Suprapubic skin (tissue), 4 donors: ENCODE data around the gene SPATA19. TPM values are rescaled to one million over a fixed set of nuclear protein-coding genes. Genes with fewer than 3 reads are reported as not detected.
A peak's percentile ranks its signal among the peaks of the same experiment; 100 is the strongest.

Experiments
- DNase-seq, 2 donors: peaks; one replicate each; pipeline ENCODE4 v3.0.0-alpha.2; 2019; ENCODE audit warnings: low spot score in 2 of 2
- H3K27ac ChIP-seq: fragments of 200-600 bp; sonication (generic); one replicate; pipeline ENCODE4 v1.5.1; 2019
- H3K27me3 ChIP-seq: fragments of 200-600 bp; sonication (generic); one replicate; pipeline ENCODE4 v1.5.1; 2019
- H3K36me3 ChIP-seq: fragments of 200-600 bp; sonication (generic); one replicate; pipeline ENCODE4 v1.5.1; 2019
- H3K4me1 ChIP-seq: fragments of 200-600 bp; sonication (generic); one replicate; pipeline ENCODE4 v1.5.1; 2019
- H3K4me3 ChIP-seq: fragments of 200-600 bp; sonication (generic); one replicate; pipeline ENCODE4 v1.5.1; 2019; ENCODE audit warnings: mild to moderate bottlenecking
- H3K9me3 ChIP-seq: fragments of 200-600 bp; sonication (generic); one replicate; pipeline ENCODE4 v1.5.1; 2019
- CTCF ChIP-seq, 2 donors: fragments of 200-600 bp in 1 of 2; fragments of 450-650 bp in 1 of 2; sonication (generic) in 1 of 2; IDR thresholded peaks; one replicate each; pipeline ENCODE4 v1.5.1; 2016 to 2019; ENCODE audit warnings: antibody characterized with exemption in 2 of 2, mild to moderate bottlenecking in 1 of 2, moderate library complexity in 1 of 2
- EP300 ChIP-seq: sonication (generic); formaldehyde crosslinking; IDR thresholded peaks from one replicate; pipeline ENCODE4 v1.6.1; 2017; ENCODE audit warnings: antibody characterized with exemption
- POLR2A ChIP-seq, 2 donors: fragments of 450-650 bp; IDR thresholded peaks; one replicate each; pipeline ENCODE4 v1.6.1; 2017; ENCODE audit warnings: antibody characterized with exemption in 2 of 2, mild to moderate bottlenecking in 2 of 2, moderate library complexity in 2 of 2
- POLR2AphosphoS5 ChIP-seq, 3 donors: sonication (generic); formaldehyde crosslinking; IDR thresholded peaks; one replicate each; pipeline ENCODE4 v1.6.1; 2017; ENCODE audit warnings: antibody characterized with exemption in 3 of 3
- WGBS: methylation state at CpG from one replicate; pipeline ENCODE4 v1.1.5; 2018; 5-methylcytosine and 5-hydroxymethylcytosine counted together
- total RNA-seq, 4 donors: library from RNA; depleted of rRNA; stranded (reverse); fragments of >200 nt; gene quantifications; one replicate each; pipeline ENCODE4 v1.1.0, GENCODE V29; 2016

The SPATA19 gene
- total RNA-seq, 4 donors from 2014 or later, result not detected

- Histone ChIP-seq H3K27me3 (peaks cover 12% of the 10 kb centered on the region), H3K4me1 (no peaks in the 10 kb centered on the region), H3K9me3 (no peaks in the 10 kb centered on the region), H3K4me3 (no peak overlapping the region), H3K36me3 (no peaks in the 10 kb centered on the region), H3K27ac (no peak overlapping the region)
- no peak for DNase-seq
- 66% methylated on average over 13 of the region's 13 CpGs for WGBS
- TF ChIP-seq POLR2A (IDR thresholded peaks at IDR 0.05) (no peak), POLR2AphosphoS5 (IDR thresholded peaks at IDR 0.05) (no peak), CTCF (IDR thresholded peaks at IDR 0.05) (no peak), EP300 (no peak)
Measured at GRCh38 chr11:133843454-133843987, 1.8 kb downstream of the SPATA19 start.

DNA sequence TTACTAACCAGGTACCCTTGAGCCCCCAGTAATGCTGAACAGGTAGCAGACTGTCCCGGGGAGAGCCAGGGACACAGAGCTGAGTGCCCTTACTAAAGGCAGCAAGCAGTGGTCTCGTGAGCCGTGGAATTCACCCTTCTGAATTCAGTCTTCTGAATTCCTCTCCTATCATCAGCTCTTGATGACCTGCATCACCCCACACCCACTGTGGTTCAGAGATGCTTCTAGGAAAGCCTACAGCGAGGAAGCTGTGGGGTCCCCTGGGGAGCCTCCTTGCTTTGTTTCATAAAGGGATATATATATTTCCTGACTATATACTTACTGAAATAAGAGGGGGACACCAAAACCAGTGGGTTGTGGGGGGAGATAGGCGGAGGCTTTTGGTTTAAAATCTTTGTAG, 2.6 kb downstream of the SPATA19 start:
- WGBS, result 66% methylated on average over 4 of the region's 5 CpGs
- TF ChIP-seq EP300 (no peak), POLR2AphosphoS5 (IDR thresholded peaks at IDR 0.05) (no peak), POLR2A (IDR thresholded peaks at IDR 0.05) (no peak), CTCF (IDR thresholded peaks at IDR 0.05) (no peak)
- no peaks in the 10 kb centered on the region for H3K36me3 ChIP-seq
- DNase-seq, result no peak
- no peak overlapping the region for H3K27ac ChIP-seq
- peaks cover 12% of the 10 kb centered on the region for H3K27me3 ChIP-seq
- no peaks in the 10 kb centered on the region for H3K9me3 ChIP-seq
- no peaks in the 10 kb centered on the region for H3K4me1 ChIP-seq
- H3K4me3 ChIP-seq, result no peak overlapping the region

DNA sequence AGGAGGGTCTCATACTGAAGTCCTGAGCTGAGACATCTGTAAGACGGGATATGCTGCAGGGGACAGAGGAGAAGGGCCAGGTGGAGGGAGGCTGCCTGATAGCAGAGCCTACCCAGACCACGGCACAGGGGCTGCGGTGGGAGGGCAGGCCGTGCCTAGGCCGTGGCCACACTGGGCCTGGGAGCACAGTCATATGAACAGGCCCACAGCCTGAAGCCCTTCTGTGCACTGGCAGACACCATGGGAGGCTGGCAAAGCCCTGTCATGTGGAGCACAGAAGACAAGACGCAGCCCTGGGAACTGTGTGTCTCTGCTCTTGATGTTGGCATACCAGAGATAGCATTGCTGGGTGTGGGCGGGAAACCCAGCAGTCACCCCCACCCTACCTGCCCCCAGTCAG, 3.3 kb downstream of the SPATA19 start:
- Histone ChIP-seq H3K27ac (no peak overlapping the region), H3K4me1 (no peaks in the 10 kb centered on the region), H3K4me3 (no peak overlapping the region), H3K9me3 (no peaks in the 10 kb centered on the region), H3K27me3 (peaks cover 17% of the 10 kb centered on the region), H3K36me3 (no peaks in the 10 kb centered on the region)
- no peak for DNase-seq
- WGBS, result 57% methylated on average over 2 of the region's 7 CpGs
- TF ChIP-seq POLR2A (IDR thresholded peaks at IDR 0.05) (no peak), CTCF (IDR thresholded peaks at IDR 0.05) (no peak)

DNA sequence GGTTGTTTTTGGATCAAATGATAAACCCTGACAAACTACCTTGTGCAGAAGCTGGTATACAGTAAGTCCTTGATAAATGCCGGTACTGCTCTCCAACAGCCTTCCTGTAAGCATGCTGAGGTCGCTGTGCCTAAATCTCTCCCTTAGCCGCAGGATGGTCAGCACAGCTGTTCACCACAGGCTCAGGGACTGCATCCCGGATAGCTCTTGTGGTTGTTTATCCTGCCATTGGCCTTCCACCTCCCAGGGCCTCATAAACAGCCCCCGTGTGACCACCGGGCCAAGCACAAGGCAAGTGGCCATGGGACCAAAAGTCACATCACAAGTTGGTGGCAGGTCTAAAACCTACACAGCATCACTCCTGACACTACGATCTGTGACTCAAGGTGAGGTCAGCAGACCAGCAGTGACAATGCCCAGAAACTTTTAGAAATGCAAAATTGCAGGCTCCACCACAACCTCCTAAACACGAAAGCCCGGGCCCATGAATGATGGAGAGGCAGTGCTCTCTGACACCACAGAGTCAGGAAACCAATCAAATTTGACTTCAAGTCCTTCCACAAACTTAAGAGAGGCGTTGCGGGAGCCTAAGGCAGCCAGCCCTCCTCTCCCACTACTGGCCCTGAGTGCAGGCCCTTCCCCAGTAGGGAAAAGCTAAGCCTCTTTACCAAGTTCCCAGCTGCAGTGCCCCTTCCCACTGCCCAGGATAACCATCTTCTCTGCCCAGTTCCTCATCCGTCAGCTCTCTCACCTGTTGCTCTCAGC, 3.9 kb downstream of the SPATA19 start:
- TF ChIP-seq POLR2A (IDR thresholded peaks at IDR 0.05) (no peak), EP300 (no peak), POLR2AphosphoS5 (IDR thresholded peaks at IDR 0.05) (no peak), CTCF (IDR thresholded peaks at IDR 0.05) (no peak)
- Histone ChIP-seq H3K4me1 (no peaks in the 10 kb centered on the region), H3K27me3 (peaks cover 18% of the 10 kb centered on the region), H3K27ac (no peak overlapping the region), H3K36me3 (no peaks in the 10 kb centered on the region), H3K9me3 (no peaks in the 10 kb centered on the region), H3K4me3 (no peak overlapping the region)
- WGBS, result 69% methylated on average over 12 of the region's 12 CpGs
- no peak for DNase-seq

DNA sequence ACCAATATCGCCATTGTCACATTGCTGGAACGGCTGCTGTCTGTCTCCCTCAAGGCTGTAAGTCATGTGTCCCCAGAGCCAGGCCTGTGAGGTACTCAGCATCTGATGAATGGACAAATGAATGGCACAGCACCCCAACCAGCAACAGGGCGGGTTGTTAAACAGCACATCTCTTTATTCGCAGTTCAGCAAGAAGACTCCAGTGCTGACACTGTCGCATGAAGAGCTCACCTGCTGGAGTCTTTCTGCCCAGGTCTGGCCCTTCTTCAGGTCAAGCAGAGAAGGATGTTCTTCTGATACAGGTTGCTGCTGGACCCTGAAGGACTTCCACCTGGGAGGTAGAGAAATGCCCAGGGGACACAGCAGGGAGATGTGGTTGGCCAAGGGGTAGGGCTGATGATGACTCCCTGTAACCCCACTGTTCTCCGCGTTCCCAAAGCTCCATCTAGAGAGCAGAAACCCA, 4.8 kb downstream of the SPATA19 start:
- H3K4me1 ChIP-seq, result no peaks in the 10 kb centered on the region
- no peaks in the 10 kb centered on the region for H3K9me3 ChIP-seq
- H3K27me3 ChIP-seq, result peaks cover 20% of the 10 kb centered on the region
- TF ChIP-seq POLR2AphosphoS5 (IDR thresholded peaks at IDR 0.05), result no peak
- TF ChIP-seq EP300, result no peak
- no peak for TF ChIP-seq CTCF (IDR thresholded peaks at IDR 0.05)
- TF ChIP-seq POLR2A (IDR thresholded peaks at IDR 0.05), result no peak
- no peak overlapping the region for H3K27ac ChIP-seq
- 86% methylated on average over 7 of the region's 7 CpGs for WGBS
- H3K4me3 ChIP-seq, result no peak overlapping the region
- H3K36me3 ChIP-seq, result no peaks in the 10 kb centered on the region
- DNase-seq, result peak in 1 of 2 donors; percentile 69
